ENCODE results near the gene DEPDC5. TPM values are rescaled to one million over a fixed set of nuclear protein-coding genes. Genes with fewer than 3 reads are reported as not detected.
"Not testable (repeated sequence)": the region's sequence is repeated elsewhere in the genome, so short reads cannot be mapped to it uniquely, and the experiment has no call there.

Gene DEPDC5
- 12.4 and 15.9 TPM in 2 replicates for total RNA-seq

- peak; percentile 95 for DNase-seq
Measured at GRCh38 chr22:31753634-31754501, at the start of gene DEPDC5. Gene DEPDC5 (plus strand): TSS chr22:31754019. CDS start chr22:31754922, 903 bp downstream.

- DNase-seq, result peak; percentile 26
Measured at GRCh38 chr22:31707519-31707918, 46.3 kb upstream of the DEPDC5 start.

GRCh38 chr22:31711226-31711625 is 42.6 kb upstream of the DEPDC5 start:
- not testable (repeated sequence) for DNase-seq

GRCh38 chr22:31715147-31715778 is 38.6 kb upstream of the DEPDC5 start:
- DNase-seq, result peak; percentile 72

GRCh38 chr22:31719850-31720471 is 33.9 kb upstream of the DEPDC5 start:
- DNase-seq, result no peak

- no peak for DNase-seq
Measured at GRCh38 chr22:31723723-31724122, 30.1 kb upstream of the DEPDC5 start.

- no peak for DNase-seq
Measured at GRCh38 chr22:31726692-31727091, 27.1 kb upstream of the DEPDC5 start.

GRCh38 chr22:31728857-31729256 is 25.0 kb upstream of the DEPDC5 start:
- no peak for DNase-seq

- DNase-seq, result peak; percentile 10
Measured at GRCh38 chr22:31730344-31730711, 23.5 kb upstream of the DEPDC5 start.

- DNase-seq, result no peak
Measured at GRCh38 chr22:31732089-31732829, 21.6 kb upstream of the DEPDC5 start.

- no peak for DNase-seq
Measured at GRCh38 chr22:31733580-31734079, 20.2 kb upstream of the DEPDC5 start.

- DNase-seq, result no peak
Measured at GRCh38 chr22:31734512-31734911, 19.3 kb upstream of the DEPDC5 start.

- DNase-seq, result no peak
Measured at GRCh38 chr22:31736458-31736857, 17.4 kb upstream of the DEPDC5 start.

- DNase-seq, result no peak
Measured at GRCh38 chr22:31737932-31738331, 15.9 kb upstream of the DEPDC5 start.

GRCh38 chr22:31738566-31738965 is 15.3 kb upstream of the DEPDC5 start:
- DNase-seq, result no peak

GRCh38 chr22:31739795-31740201 is 14.0 kb upstream of the DEPDC5 start:
- no peak for DNase-seq

GRCh38 chr22:31740314-31740713 is 13.5 kb upstream of the DEPDC5 start:
- not testable (repeated sequence) for DNase-seq

- no peak for DNase-seq
Measured at GRCh38 chr22:31742115-31742514, 11.7 kb upstream of the DEPDC5 start.

- DNase-seq, result no peak
Measured at GRCh38 chr22:31742682-31743081, 11.1 kb upstream of the DEPDC5 start.

- DNase-seq, result no peak
Measured at GRCh38 chr22:31743871-31744270, 9.9 kb upstream of the DEPDC5 start.

- no peak for DNase-seq
Measured at GRCh38 chr22:31747441-31747840, 6.4 kb upstream of the DEPDC5 start.

GRCh38 chr22:31748490-31748889 is 5.3 kb upstream of the DEPDC5 start:
- peak; percentile 27 for DNase-seq
